Tongue (tissue), 2 donors: Measurements from ENCODE around the gene ELFN2. TPM values are rescaled to one million over a fixed set of nuclear protein-coding genes. Genes with fewer than 3 reads are reported as not detected.
A peak's percentile ranks its signal among the peaks of the same experiment; 100 is the strongest.
"Not testable (repeated sequence)": the region's sequence is repeated elsewhere in the genome, so short reads cannot be mapped to it uniquely, and the experiment has no call there.

Experiments
- DNase-seq: peaks from one replicate; pipeline ENCODE4 v3.0.0-alpha.2; 2015
- total RNA-seq: library from RNA; depleted of rRNA; stranded (reverse); fragments of >200 nt; gene quantifications from one replicate; pipeline ENCODE4 v1.2.3, GENCODE V29; 2014

ELFN2 gene, protein sequence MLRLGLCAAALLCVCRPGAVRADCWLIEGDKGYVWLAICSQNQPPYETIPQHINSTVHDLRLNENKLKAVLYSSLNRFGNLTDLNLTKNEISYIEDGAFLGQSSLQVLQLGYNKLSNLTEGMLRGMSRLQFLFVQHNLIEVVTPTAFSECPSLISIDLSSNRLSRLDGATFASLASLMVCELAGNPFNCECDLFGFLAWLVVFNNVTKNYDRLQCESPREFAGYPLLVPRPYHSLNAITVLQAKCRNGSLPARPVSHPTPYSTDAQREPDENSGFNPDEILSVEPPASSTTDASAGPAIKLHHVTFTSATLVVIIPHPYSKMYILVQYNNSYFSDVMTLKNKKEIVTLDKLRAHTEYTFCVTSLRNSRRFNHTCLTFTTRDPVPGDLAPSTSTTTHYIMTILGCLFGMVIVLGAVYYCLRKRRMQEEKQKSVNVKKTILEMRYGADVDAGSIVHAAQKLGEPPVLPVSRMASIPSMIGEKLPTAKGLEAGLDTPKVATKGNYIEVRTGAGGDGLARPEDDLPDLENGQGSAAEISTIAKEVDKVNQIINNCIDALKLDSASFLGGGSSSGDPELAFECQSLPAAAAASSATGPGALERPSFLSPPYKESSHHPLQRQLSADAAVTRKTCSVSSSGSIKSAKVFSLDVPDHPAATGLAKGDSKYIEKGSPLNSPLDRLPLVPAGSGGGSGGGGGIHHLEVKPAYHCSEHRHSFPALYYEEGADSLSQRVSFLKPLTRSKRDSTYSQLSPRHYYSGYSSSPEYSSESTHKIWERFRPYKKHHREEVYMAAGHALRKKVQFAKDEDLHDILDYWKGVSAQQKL
- 1.0 TPM for total RNA-seq

DNA sequence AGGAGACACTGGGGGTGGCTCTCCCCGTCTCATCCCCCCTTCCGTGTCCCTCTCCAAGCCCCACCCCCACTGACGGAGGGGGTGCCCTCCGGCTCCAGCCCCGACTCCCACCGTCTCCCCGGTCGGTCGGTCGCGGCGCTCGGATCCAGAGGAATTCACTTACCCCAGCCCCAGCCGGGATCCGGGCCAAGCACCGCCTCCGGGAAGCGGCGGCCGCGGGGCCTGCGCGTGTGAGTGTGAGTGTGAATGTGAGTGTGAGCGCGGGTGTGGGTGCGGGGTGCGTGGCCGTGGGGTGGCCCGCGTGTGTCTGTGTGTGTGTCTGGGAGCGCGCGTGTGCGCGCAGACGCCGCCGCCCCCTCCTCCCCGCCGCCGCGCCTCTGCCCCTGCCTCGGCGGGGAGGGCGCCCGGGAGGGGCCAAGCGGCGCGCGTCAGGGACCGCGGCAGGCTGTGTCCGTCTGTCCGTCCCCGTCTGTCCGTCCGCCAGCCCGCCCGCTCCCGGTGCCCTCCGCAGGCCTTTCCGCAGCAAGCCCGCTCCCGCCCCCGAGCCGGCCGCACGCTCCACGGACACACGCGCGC lies at the start of gene ELFN2:
TSS of gene ELFN2 (minus strand) at position 345 of the 576 bp plus-strand sequence. CDS start 51,945 bp downstream, outside the sequence.
- peak; percentile 62 for DNase-seq

DNA sequence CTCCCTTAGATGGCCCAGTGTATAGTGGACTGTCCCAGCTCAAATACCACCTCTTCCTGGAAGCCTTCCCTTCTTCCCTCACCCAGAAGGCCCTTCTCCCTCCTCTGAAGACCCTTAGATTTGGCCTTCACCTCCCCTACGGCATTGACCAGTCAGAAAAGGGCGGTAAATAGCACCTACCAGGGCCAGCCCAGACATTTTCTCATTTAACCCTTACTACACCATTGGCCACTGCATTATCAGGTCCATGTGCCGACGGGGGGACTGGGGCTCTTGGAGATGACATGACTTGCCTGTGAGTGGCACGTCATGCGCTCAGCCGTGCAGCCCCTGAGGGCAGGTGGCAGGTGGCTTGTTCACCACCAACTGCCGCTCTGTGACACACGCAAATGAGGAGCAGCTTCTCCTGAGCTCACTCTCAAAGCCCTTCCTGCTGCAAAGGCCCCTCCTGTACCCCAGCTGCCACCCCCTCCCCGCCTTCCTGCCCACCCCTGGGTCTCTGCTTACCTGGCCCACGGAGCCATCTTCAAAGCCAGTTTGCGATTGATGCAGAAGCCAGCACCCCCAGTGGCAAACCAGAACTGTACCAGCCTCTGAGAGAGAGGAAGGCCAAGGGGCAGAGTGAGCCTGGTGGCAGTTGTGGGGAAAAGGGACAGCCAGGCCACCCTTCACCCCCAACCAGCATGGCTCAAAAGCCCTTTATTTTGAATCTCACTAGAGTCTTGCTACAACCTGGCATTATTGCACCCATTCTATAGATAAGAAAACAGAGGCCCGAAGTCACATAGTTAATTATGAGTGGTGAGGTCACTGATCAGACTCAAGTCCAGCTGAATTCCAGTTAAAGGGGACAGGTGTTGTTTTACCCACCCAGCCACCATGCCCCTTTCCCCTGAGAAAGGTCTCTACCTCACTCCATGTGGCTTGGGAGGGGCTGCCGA lies 49.4 kb upstream of the ELFN2 start:
- no peak for DNase-seq

DNA sequence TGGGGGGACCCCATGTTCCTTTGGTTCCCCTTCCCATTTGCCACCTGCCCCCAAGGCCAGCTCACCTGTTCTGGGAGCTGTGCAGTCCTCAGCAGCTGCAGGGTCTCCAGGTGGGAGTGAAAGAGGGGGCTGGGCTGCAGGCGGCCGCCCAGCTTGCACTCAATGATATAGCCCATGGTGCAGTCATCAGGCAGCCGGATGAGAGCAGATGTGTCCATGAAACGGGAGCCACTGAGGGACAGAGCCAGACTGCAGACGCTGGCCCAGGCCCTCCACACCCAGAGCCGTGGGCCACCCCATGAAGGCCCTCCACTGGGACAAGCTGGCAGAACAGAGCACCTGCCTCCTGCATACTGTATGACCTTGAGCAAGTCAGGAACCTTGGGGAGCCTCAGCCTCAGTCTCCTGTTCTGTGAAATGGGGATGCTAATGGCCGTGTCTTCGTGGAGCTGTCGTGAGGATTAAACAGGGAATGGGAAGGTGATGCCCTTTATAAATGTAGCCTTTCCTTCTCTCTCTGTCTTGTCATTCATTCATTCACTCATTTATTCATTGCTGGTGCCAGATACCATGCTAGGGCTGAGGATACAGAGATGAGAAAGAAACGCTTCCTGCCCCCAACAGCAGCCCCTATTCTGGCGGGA lies 47.3 kb upstream of the ELFN2 start:
- DNase-seq, result no peak

DNA sequence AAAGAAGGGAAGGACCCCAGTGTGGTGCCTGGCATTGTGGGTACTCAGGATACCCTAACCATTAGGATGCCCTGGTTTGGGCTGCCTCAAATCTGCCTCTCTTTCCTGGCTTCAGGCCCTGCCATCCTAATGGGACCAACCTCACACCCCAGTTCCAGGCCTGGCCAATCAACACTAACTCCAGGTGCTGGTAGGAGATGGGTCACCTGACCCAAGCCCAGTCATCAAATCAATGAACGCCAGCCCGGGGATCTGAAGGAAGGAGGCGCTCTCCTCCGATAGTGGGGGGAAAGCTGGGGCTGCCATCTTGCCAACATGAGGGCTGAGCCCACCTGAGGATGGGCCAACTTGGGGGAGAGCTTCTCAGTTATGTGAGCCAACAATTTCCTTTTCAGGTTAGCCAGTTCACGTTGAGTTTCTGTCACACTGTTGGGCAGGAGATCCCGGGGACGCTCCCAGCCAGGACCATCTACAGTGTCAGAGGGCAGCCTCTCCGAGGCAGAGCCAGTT lies 46.2 kb upstream of the ELFN2 start:
- DNase-seq, result no peak

DNA sequence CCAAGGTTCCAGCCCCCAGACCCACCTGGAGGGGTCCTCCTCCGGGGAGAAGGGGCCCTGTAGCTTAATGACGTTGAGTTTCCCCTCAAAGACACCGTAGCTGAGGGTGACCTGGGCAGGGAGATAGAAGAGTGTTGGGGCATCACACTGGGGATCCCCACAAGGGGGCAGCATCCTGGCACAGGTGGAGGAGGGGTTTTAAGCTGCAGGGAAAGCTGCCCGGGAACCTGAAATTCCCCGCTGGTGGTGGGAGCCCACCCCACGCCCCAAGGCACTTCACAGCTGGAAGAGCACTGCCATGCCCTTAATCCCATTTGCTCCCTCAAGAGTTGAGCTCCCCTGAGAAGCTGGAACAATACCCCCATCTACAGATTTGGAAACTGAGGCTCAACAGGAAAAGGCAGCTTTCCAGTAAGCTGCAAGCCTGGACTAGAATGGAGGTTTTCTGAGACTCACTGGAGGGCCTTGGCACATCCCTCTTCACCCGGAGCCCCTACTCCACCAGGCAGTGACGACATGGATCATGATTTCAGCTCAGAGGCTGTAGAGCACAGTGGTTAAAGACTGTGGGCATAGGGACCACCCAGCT lies 45.2 kb upstream of the ELFN2 start:
- no peak for DNase-seq

DNA sequence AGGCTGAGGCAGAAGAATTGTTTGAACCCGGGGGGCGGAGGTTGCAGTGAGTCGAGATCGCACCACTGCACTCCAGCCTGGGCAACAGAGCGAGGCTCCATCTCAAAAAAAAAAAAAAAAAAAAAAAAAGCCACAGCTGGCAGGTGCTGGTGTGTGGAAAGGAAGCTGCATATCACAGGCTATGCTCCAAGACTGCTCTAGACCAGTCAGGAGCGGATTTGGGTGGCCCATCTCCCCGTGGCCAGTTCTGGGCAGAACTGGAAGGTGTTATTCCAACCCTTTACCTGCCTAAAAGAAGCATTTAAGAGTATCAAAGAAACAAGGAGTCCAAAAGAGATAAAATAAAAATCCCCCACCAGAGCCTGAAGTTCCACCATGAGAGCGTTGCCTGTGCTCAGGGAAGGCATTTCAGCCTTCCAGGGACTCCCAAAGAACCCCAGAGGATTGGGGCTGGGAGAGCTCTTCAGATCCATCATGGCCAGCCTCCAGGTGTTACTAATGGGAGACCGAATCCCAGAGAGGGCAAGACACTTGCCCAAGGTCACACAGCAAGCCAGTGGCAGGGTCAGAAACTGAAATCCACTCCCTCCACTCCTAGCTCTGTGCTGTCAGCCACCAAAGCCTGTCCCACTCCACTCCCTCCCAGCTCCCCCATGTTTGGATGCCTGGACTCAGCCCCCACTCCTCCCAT lies 44.6 kb upstream of the ELFN2 start:
- no peak for DNase-seq

DNA sequence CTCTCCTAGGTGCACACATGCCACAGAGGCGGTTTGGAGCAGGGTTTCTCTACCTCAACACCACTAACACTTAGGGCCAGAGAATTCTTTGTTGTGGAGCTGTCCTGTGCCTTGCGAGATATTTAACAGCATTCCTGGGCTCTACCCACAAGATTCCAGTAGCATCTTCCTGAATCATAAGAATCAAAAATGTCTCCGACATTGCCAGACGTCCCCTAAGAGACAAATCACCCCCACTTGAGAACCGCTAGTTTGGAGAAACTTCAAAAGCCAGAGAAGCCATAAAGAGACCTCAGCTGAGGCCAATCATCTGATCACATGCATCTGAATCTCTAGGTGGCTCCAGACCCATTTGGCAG lies 42.8 kb upstream of the ELFN2 start:
- no peak for DNase-seq

DNA sequence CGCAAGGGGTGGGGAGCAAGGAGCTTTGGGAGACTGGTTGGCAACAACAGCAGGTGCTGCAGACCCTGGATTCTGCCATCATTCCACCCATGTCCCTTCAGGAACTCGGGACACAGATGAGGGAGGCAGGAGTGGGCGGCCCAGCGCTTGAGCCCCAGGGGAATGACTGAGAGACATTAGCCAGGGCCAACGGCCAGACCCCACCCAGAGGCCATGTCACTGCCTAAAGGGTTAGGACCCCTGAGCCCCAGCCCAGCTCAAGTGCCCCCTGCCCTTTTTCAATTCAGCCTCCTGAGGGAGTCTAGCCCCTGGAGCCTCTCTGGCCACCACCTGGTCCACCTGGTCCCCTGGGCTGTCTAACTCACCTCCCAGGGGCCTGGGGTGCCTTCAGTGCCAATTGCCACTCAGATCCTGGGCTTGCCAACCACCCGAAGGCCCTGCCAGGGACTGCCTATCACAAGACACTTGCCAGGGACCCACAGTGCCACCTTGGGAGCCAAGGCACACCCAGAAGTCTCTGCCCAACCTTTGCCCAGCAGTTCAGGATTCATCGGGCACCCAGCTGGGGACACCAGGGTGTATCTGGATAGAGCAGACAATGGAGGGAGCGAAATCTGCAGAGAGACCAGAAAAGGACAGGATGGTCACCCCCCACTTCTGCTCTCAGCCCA lies 42.3 kb upstream of the ELFN2 start:
- DNase-seq, result no peak

DNA sequence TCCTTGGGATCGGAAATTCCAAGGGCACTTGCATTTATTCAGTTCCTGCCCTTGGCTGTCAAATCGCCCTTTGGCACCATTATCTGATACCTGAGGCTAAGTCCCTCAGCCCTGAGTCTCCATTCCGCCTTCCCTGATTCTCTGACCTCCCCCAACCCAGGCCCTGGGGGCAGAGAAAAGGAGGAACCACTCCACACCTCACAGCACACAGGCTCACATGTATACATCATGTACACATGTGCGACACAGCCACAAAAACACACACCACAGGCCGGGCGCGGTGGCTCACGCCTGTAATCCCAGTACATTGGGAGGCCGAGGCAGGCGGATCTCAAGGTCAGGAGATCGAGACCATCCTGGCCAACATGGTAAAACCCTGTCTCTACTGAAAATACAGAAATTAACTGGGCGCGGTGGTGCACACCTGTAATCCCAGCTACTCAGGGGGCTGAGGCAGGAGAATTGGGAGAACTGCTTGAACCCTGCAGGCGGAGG lies 41.0 kb upstream of the ELFN2 start:
- DNase-seq, result not testable (repeated sequence)

DNA sequence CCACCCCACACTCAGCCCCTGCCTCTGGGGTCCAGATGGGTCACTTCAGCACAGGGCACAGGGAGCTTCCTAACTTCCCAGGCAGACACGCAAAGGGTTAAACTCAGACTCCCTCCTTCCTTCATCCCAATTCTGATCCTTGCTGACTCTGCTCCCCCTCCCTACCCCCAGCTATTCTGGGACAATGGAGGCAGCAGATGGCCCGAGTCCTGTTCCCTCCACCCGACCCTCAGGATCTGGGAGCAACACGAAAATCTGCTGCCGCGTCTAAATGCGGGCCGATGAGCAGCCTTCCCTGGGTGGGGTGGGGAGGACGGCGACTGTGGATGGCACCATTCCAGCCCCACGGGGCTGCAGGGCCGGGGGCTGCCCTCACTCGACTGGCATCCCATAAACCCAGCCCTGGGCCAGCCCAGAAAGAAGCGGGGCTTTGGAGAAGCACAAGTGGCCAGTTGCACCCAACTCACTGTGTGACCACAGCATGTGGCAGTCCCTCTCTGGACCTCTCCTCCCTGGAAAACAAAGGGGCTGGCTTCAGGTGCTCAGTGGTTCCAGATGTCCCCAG lies 40.2 kb upstream of the ELFN2 start:
- DNase-seq, result no peak

DNA sequence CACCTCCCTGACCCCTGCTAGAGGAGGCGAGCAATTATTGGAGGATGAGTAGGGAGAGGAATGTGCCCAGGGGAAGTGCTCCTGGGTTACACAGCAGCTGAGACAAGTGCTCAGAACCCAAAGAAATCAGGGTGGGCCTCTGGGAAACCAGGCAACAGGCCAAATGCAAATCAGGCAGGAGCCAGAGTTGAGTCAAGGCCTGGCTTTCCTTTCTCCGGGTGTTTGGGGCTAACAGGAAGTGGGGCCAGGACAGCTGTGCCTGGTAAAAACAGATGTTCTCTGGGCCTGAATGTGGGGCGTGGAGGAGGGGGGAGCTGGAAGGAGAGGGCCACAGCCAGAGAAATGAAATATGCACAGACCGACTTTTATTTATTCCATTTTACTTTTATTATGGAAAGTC lies 36.9 kb upstream of the ELFN2 start:
- peak; percentile 75 for DNase-seq

DNA sequence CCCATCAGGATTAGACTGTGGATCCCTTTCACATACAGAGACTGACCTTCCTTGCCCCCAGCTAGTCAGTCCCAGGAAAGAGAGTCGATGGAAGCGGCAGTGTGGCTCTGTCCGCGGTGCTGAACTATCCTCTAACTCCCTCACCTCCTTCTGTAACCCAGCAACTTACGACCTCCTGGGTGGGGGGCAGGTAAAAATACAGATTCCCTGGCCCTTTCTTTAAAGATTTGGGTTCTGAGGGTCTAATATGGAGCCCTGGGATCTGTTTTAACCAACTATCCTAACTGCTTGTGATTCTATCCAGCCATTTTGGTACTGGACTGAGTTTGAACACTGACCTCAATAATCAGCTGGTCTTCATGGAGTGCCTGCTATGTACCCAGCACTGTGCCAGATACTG lies 35.7 kb upstream of the ELFN2 start:
- DNase-seq, result peak; percentile 80

DNA sequence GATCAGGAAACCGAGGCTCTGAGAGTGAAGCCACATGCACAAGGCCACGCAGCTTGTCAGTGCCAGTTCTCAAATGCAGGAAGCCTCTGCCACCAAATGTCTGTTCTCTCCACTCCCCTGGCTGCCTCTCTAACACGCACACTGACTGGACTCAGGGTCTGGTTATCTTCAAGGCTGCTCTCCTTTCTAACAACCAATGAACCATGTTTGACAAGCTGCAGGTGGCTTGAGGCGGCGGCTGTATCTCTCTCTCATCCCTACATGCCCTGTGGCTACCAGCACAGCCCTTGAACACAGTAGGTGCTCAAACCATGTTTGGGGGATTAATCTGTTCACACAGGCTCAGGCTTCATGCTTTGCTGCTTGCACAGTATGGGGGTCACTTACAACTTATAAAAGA lies 35.2 kb upstream of the ELFN2 start:
- DNase-seq, result no peak

DNA sequence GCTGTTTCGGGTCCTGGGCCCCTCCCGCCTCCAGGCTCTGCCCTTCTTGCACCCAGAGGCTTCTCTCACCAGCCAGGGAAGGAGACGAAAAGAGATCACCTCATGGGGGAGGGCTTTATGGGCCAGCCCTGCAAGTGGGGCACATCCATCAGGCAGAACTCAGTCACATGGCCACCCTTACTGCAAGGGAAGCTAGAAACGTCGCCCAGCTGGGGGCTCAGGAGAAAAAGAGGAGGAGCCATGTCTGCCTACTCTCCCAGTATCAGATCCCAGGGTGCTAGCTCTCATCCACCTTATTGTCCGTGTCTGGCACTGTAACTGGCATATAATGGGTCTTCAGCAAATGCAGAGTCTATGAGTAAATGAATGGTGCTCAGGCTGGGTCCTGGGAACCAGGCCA lies 34.7 kb upstream of the ELFN2 start:
- no peak for DNase-seq

DNA sequence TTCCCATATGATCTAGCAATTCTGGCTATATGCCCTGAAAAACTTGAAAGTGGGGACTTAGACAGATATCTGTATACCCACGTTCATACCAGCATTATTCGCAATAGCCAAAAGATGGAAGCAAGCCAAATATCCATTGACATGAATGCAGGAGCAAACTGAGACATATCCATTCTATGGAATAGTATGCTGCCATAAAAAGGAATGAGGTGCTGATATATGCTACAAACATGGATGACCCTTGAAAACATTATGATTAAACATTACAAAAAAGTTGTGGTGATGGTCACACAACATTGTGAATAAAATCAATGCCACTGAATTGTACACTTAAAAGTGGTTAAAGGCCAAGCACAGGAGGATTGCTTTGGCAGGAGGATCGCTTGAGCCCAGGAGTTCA lies 33.4 kb upstream of the ELFN2 start:
- DNase-seq, result no peak

DNA sequence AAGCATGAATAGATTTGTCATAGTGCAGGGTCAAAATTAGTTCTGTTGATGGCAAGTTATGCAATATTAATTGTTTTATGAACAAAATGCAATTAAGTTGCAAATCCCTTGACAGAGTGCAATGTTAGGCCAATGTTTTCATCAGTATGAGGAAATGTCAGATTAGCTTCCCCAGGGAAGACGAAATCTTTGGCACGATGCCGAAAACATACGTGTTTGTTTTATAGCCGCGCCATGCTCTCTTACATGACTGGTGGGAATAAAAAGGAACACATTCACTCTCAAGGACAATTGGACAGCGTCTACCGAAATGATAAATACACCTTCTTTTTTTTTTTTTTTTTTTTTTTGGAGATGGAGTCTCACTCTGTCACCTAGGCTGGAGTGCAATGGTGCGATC lies 31.9 kb upstream of the ELFN2 start:
- DNase-seq, result no peak

DNA sequence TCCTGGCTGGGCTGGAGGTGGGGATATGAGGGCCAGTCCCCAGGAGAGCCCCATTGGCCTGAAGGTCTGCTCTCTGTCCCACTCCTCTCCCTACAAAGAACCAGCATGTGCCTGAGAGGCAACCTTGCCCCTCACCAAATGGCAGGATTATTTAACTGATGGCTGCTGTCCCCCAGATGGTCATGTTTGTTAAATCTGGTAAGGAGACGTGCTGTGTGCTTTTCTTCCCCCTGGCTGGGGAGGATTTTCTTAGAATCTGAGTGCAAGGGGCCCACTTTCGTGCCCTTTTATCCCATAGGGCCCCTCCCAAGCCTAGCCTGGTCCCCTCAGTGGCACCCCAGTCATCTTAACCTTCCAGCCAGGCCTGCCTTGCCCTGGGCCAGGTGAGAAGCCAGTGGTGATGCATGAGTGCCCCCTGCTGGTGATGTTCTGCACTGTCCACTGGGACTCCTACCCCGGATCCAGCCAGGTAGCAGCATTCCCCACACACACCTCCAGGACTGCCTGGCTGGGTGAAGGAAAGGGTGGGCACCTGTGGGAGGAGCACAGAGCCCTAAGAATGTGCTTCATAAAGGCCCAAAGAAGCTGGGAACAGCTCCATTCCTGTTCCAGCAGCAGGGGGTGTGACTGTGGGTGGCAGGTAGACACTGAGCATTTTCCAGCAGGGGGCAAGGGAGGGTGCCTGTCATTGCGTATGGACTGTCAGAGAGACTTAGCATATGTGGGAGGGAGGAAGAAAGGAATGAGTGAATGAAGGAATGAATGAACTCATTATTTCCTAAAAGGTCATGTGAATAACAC lies 30.0 kb upstream of the ELFN2 start:
- peak; percentile 74 for DNase-seq

DNA sequence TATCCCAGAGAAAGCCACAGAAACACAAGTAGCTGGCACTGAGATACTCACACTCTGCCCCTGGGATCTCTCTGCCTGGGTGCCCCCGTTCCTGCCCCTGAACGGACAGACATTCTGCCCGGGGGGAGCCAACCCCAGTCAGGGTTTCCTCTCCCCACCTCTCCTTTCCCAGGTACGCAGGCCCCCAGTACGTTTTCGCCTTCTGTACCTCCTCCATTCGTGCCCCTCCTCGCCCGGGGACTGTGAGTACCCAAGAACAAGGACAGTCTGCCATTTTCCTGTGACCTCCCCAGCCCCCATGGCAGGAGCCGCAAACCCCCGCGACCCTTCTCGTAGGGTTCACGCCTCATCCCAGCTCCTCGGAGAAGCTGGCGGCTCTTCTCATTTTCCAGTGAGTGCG lies 29.1 kb upstream of the ELFN2 start:
- DNase-seq, result no peak
